ENCODE data around the gene RANGRF. TPM values are rescaled to one million over a fixed set of nuclear protein-coding genes. Genes with fewer than 3 reads are reported as not detected.

The RANGRF gene
- total RNA-seq, 2 donors from 2014 or later, result 39.7 to 80.9 TPM

DNA sequence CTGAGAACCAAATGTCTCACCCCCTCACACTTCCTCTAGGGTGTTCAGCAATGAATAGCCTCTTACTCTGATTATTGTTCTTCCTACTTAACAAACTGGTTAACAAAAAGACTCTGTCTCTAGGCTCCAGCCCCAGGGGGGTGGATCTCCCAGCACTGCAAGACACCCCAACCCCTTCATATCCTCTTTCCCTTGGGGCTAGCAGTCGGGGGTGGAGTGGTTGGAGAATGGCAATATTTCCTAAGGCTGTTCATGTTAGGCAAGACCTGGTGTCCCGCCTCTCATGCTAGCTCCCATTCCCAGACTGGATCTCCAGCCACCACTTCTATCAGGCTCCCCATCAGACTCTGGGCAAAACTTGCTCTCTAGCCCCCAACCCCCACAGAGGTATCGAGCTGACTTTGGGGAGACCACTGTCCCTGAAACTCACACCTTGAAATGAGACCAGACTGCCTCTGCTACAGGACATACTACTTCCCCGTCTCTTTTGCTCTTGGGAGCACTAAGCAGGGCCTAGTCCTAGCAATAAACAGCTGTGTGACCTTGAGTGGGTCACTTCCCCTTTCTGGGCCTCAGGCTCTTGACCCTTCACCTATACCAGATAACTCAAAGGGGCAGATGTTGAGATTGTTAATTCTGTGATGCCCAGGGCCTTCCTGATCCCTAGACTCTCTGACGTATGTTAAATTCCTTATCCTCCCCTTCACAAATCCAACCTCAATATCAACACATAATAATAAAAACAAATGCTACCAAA lies 4.3 kb downstream of the RANGRF start:
- DNase-seq (ENCODE audit: low spot score in 2 of 2) (no peak), ATAC-seq (no peak)
- H3K27ac Mint-ChIP-seq, result peak overlapping the region in 1 of 2 donors; percentile 44
- peaks cover 0 to 28% of the 10 kb centered on the region in 2 donors for H3K36me3 Mint-ChIP-seq
- H3K9me3 Mint-ChIP-seq, result peaks cover 0 to 5% of the 10 kb centered on the region in 2 donors

DNA sequence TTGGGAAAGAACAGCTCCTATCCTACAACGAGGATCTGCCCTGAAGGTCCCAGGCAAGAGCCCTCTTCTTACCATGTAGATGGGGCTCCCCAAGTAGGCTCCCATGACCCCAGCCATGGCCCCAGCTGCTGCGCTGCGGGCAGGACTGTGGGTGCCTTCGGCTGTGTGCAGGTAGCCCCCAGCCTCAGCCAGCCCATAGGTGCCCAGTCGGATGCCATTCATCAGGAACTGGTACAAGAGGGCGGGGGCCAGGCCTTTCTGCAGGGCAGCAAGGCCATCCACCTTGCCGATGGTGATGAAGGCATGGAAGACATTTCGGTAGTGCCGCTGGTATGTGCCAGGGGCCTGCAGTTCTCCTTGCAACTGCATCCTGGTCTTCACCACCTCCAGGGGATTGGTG lies 5.9 kb downstream of the RANGRF start:
- ATAC-seq, result no peak
- Mint-ChIP-seq H3K9me3 (peaks cover 0 to 5% of the 10 kb centered on the region in 2 donors), H3K36me3 (peaks cover 0 to 12% of the 10 kb centered on the region in 2 donors), H3K27ac (peak overlapping the region; percentile 86 to 91)
- DNase-seq (ENCODE audit: low spot score in 2 of 2), result no peak

- peak overlapping the region; percentile 86 to 91 for H3K27ac Mint-ChIP-seq
- no peak for DNase-seq (ENCODE audit: low spot score in 2 of 2)
- peaks cover 0 to 5% of the 10 kb centered on the region in 2 donors for H3K9me3 Mint-ChIP-seq
- H3K36me3 Mint-ChIP-seq, result peaks cover 0 to 9% of the 10 kb centered on the region in 2 donors
- no peak for ATAC-seq
Measured at GRCh38 chr17:8294814-8295316, 6.4 kb downstream of the RANGRF start.

DNA sequence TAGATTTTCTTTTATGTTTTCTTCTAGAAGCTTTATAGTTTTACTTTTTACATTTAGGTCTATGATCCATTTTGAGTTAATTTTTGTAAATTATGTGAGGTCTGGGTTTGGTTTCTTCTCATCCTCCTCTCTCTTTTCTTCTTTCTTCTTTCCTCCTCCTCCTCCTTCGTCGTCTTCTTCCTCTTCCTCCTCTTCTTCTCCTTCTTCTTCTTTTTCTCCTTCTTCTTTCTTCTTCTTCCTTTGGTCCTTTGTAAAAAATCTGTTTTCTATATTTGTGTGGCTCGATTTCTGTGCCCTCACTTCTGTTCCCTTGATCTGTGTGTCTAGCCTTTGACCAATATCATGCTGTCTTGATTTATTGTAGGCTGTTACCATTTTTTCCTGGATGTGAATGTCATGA lies 11.8 kb downstream of the RANGRF start:
- H3K9me3 Mint-ChIP-seq, result peaks cover 0 to 5% of the 10 kb centered on the region in 2 donors
- no peak for ATAC-seq

DNA sequence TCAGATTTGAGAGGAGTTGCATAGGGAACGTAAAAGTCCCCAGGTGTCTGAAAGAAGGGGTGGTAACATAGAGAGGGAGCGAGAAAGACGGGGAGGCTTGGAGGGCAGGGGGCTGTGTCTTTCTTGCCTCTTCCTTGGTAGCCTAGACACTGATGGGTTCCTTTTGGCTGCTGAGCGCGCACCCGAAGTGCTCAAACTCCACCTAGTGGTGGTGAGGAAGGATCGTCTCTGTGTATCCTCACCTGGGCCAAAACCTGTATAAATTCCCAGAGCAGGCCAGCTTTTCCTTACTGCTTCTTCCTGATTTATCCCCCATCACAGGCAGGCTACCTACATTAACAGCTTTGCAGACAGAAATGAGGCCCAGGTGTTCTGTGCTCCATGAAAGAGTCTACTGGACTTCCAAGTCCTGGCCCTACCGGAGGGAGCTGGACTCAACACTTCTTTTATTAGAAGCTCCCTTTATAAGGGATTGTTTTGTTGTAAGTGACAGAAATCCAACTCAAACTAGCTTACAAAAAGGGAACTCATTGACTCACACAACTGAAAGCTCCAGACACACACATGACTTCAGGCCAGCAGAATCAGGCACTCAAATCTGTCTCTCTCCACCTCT lies 12.3 kb downstream of the RANGRF start:
- no peak overlapping the region for H3K27ac Mint-ChIP-seq
- DNase-seq (ENCODE audit: low spot score in 2 of 2), result peak; percentile 48 to 67
- H3K36me3 Mint-ChIP-seq, result no peaks in the 10 kb centered on the region
- peak; percentile 94 for ATAC-seq
- H3K9me3 Mint-ChIP-seq, result peaks cover 0 to 5% of the 10 kb centered on the region in 2 donors

More for the DNA sequence above, 11.8 kb downstream of the RANGRF start:
- Mint-ChIP-seq H3K36me3 (no peaks in the 10 kb centered on the region), H3K27ac (no peak overlapping the region)
- DNase-seq (ENCODE audit: low spot score in 2 of 2), result no peak

- no peak for DNase-seq (ENCODE audit: low spot score in 2 of 2)
- no peaks in the 10 kb centered on the region for H3K36me3 Mint-ChIP-seq
- H3K27ac Mint-ChIP-seq, result no peak overlapping the region
- H3K9me3 Mint-ChIP-seq, result no peaks in the 10 kb centered on the region
- ATAC-seq, result no peak
Measured at GRCh38 chr17:8310601-8311123, 22.2 kb downstream of the RANGRF start.

GRCh38 chr17:8311131-8311790 lies 22.8 kb downstream of the RANGRF start:
- no peak for DNase-seq (ENCODE audit: low spot score in 2 of 2)
- Mint-ChIP-seq H3K36me3 (no peaks in the 10 kb centered on the region), H3K9me3 (no peaks in the 10 kb centered on the region), H3K27ac (no peak overlapping the region)
- no peak for ATAC-seq

DNA sequence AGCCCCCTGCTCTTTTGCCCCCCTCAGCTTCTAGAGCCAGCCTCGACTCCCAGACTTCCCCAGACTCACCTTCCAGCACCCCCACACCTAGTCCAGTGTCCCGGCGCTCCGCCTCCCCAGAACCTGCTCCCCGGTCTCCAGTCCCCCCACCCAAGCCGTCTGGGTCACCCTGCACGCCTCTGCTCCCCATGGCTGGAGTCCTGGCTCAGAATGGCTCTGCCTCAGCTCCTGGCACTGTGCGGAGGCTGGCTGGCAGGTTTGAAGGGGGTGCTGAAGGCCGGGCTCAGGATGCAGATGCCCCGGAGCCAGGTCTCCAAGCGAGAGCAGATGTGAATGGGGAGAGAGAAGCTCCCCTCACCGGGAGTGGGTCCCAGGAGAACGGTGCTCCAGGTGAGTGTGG lies 23.8 kb downstream of the RANGRF start:
- H3K9me3 Mint-ChIP-seq, result no peaks in the 10 kb centered on the region
- DNase-seq (ENCODE audit: low spot score in 2 of 2) (no peak), ATAC-seq (no peak)
- H3K27ac Mint-ChIP-seq, result no peak overlapping the region
- H3K36me3 Mint-ChIP-seq, result no peaks in the 10 kb centered on the region

GRCh38 chr17:8312726-8313600 lies 24.5 kb downstream of the RANGRF start:
- ATAC-seq (no peak), DNase-seq (ENCODE audit: low spot score in 2 of 2) (no peak)
- Mint-ChIP-seq H3K27ac (peak overlapping the region in 1 of 2 donors; percentile 39), H3K9me3 (no peaks in the 10 kb centered on the region), H3K36me3 (no peaks in the 10 kb centered on the region)

GRCh38 chr17:8314797-8315763 lies 26.6 kb downstream of the RANGRF start:
- DNase-seq (ENCODE audit: low spot score in 2 of 2) (no peak), ATAC-seq (no peak)
- no peaks in the 10 kb centered on the region for H3K36me3 Mint-ChIP-seq
- no peaks in the 10 kb centered on the region for H3K9me3 Mint-ChIP-seq
- no peak overlapping the region for H3K27ac Mint-ChIP-seq

- DNase-seq (ENCODE audit: low spot score in 2 of 2) (no peak), ATAC-seq (no peak)
- no peaks in the 10 kb centered on the region for H3K36me3 Mint-ChIP-seq
- H3K27ac Mint-ChIP-seq, result no peak overlapping the region
- no peaks in the 10 kb centered on the region for H3K9me3 Mint-ChIP-seq
Measured at GRCh38 chr17:8315764-8316217, 27.3 kb downstream of the RANGRF start.

GRCh38 chr17:8318010-8318935 lies 29.8 kb downstream of the RANGRF start:
- DNase-seq (ENCODE audit: low spot score in 2 of 2) (no peak), ATAC-seq (no peak)
- Mint-ChIP-seq H3K9me3 (no peaks in the 10 kb centered on the region), H3K27ac (no peak overlapping the region), H3K36me3 (no peaks in the 10 kb centered on the region)

GRCh38 chr17:8320262-8320661 lies 31.8 kb downstream of the RANGRF start:
- H3K9me3 Mint-ChIP-seq, result no peaks in the 10 kb centered on the region
- H3K27ac Mint-ChIP-seq, result no peak overlapping the region
- no peak for DNase-seq (ENCODE audit: low spot score in 2 of 2)
- ATAC-seq, result no peak
- no peaks in the 10 kb centered on the region for H3K36me3 Mint-ChIP-seq

GRCh38 chr17:8320990-8321389 lies 32.5 kb downstream of the RANGRF start:
- H3K9me3 Mint-ChIP-seq, result no peaks in the 10 kb centered on the region
- no peaks in the 10 kb centered on the region for H3K36me3 Mint-ChIP-seq
- DNase-seq (ENCODE audit: low spot score in 2 of 2), result no peak
- no peak overlapping the region for H3K27ac Mint-ChIP-seq
- no peak for ATAC-seq
